Posterior cingulate gyrus (tissue), 11 donors: Measurements from ENCODE around the gene R3HCC1L.
"Not testable (repeated sequence)": the region's sequence is repeated elsewhere in the genome, so short reads cannot be mapped to it uniquely, and the experiment has no call there.

Source experiments
- DNase-seq, 10 donors: peaks; one replicate each; pipeline versions ENCODE4 v3.0.0 to v3.0.0-alpha.2; 2020 to 2021; ENCODE audit warnings: mixed read lengths in 3 of 10
- intact Hi-C: fragments of 100-400 bp; cut with DNase I; formaldehyde crosslinking; loops from one replicate; pipeline ENCODE4 v1.15.1; 2023

Gene R3HCC1L

GRCh38 chr10:98128802-98129201 is 5.7 kb upstream of the R3HCC1L start:
- no peak for DNase-seq
- intact Hi-C loops: no loop called here

GRCh38 chr10:98131619-98132018 is 2.8 kb upstream of the R3HCC1L start:
- intact Hi-C loops: loop anchor here (10.0 kb wide), 1 partner anchor 217 kb away; no protein-coding TSS in a partner anchor
- DNase-seq: no peak

GRCh38 chr10:98133075-98133752 is 1.2 kb upstream of the R3HCC1L start:
- intact Hi-C loops: loop anchor here (10.0 kb wide), 1 partner anchor 218 kb away; no protein-coding TSS in a partner anchor
- DNase-seq: not testable (repeated sequence)

- intact Hi-C loops: loop anchor here (10.0 kb wide), 1 partner anchor 219 kb away; no protein-coding TSS in a partner anchor
- no peak for DNase-seq
Observed at GRCh38 chr10:98134117-98134430, 383 bp upstream of the R3HCC1L start.

GRCh38 chr10:98135222-98135899 is 904 bp downstream of the R3HCC1L start:
- intact Hi-C loops: loop anchor here (10.0 kb wide), 1 partner anchor 221 kb away; no protein-coding TSS in a partner anchor
- DNase-seq: peak in 1 of 10 donors; percentile 15

GRCh38 chr10:98136775-98137174 is 2.3 kb downstream of the R3HCC1L start:
- intact Hi-C loops: loop anchor here (10.0 kb wide), 1 partner anchor 222 kb away; no protein-coding TSS in a partner anchor
- not testable (repeated sequence) for DNase-seq

GRCh38 chr10:98138031-98138430 is 3.6 kb downstream of the R3HCC1L start:
- intact Hi-C loops: loop anchor here (10.0 kb wide), 1 partner anchor 223 kb away; no protein-coding TSS in a partner anchor
- no peak for DNase-seq

GRCh38 chr10:98139431-98139830 is 5.0 kb downstream of the R3HCC1L start:
- intact Hi-C loops: loop anchor here (10.0 kb wide), 1 partner anchor 225 kb away; no protein-coding TSS in a partner anchor
- DNase-seq: no peak

GRCh38 chr10:98141484-98142073 is 7.1 kb downstream of the R3HCC1L start:
- intact Hi-C loops: no loop called here

GRCh38 chr10:98144985-98145384 is 10.5 kb downstream of the R3HCC1L start:
- DNase-seq: no peak
- intact Hi-C loops: no loop called here

More at GRCh38 chr10:98141484-98142073, 7.1 kb downstream of the R3HCC1L start:
- no peak for DNase-seq

- DNase-seq: no peak
- intact Hi-C loops: no loop called here
Observed at GRCh38 chr10:98149858-98150257, 15.4 kb downstream of the R3HCC1L start.

GRCh38 chr10:98150544-98150943 is 16.1 kb downstream of the R3HCC1L start:
- DNase-seq: no peak
- intact Hi-C loops: no loop called here

- intact Hi-C loops: not testable (repeated sequence)
- DNase-seq: peak in 1 of 10 donors; percentile 73
Observed at GRCh38 chr10:98152778-98153177, 18.3 kb downstream of the R3HCC1L start.

- not testable (repeated sequence) for DNase-seq
Observed at GRCh38 chr10:98153213-98153958, 18.9 kb downstream of the R3HCC1L start.

GRCh38 chr10:98154076-98154475 is 19.6 kb downstream of the R3HCC1L start:
- intact Hi-C loops: no loop called here
- DNase-seq: no peak

More at GRCh38 chr10:98153213-98153958, 18.9 kb downstream of the R3HCC1L start:
- intact Hi-C loops: not testable (repeated sequence)

GRCh38 chr10:98158576-98158975 is 24.1 kb downstream of the R3HCC1L start:
- DNase-seq: no peak
- intact Hi-C loops: no loop called here

- intact Hi-C loops: no loop called here
- DNase-seq: no peak
Observed at GRCh38 chr10:98163941-98164340, 29.5 kb downstream of the R3HCC1L start.

GRCh38 chr10:98167191-98167590 is 32.7 kb downstream of the R3HCC1L start:
- DNase-seq: no peak
- intact Hi-C loops: no loop called here

- DNase-seq: no peak
- intact Hi-C loops: no loop called here
Observed at GRCh38 chr10:98168147-98168546, 33.7 kb downstream of the R3HCC1L start.

GRCh38 chr10:98168766-98169165 is 34.3 kb downstream of the R3HCC1L start:
- no peak for DNase-seq
- intact Hi-C loops: no loop called here

GRCh38 chr10:98169379-98169778 is 34.9 kb downstream of the R3HCC1L start:
- intact Hi-C loops: no loop called here
- no peak for DNase-seq
